H4 (cell line): ENCODE measurements around the gene HAUS8. TPM values are rescaled to one million over a fixed set of nuclear protein-coding genes. Genes with fewer than 3 reads are reported as not detected.

Experiments
- DNase-seq: peaks from one replicate; pipeline ENCODE4 v3.0.0-alpha.2; 2015; ENCODE audit warnings: low spot score
- total RNA-seq: library from RNA; depleted of rRNA; stranded (reverse); fragments of >200 nt; shearing (Covaris generic); gene quantifications from 2 replicates; pipeline ENCODE4 v1.2.3, GENCODE V29; 2014

HAUS8 gene
- total RNA-seq, 1 experiment from 2014 or later: 22.8 TPM

GRCh38 chr19:17075864-17076542 lies 751 bp upstream of the HAUS8 start:
- no peak for DNase-seq

- no peak for DNase-seq
Measured at GRCh38 chr19:17074634-17075034, 618 bp downstream of the HAUS8 start.

GRCh38 chr19:17073869-17074633 lies 1.2 kb downstream of the HAUS8 start:
- DNase-seq: no peak

- no peak for DNase-seq
Measured at GRCh38 chr19:17070912-17071311, 4.3 kb downstream of the HAUS8 start.

- DNase-seq: no peak
Measured at GRCh38 chr19:17070421-17070820, 4.8 kb downstream of the HAUS8 start.

GRCh38 chr19:17069193-17069592 lies 6.1 kb downstream of the HAUS8 start:
- DNase-seq: no peak

GRCh38 chr19:17063428-17063827 lies 11.8 kb downstream of the HAUS8 start:
- no peak for DNase-seq

- no peak for DNase-seq
Measured at GRCh38 chr19:17061691-17062090, 13.6 kb downstream of the HAUS8 start.

GRCh38 chr19:17061205-17061604 lies 14.0 kb downstream of the HAUS8 start:
- no peak for DNase-seq

GRCh38 chr19:17060802-17061201 lies 14.4 kb downstream of the HAUS8 start:
- DNase-seq: no peak

- DNase-seq: no peak
Measured at GRCh38 chr19:17058236-17058635, 17.0 kb downstream of the HAUS8 start.

GRCh38 chr19:17055636-17056035 lies 19.6 kb downstream of the HAUS8 start:
- no peak for DNase-seq

- no peak for DNase-seq
Measured at GRCh38 chr19:17054746-17055145, 20.5 kb downstream of the HAUS8 start.

GRCh38 chr19:17052439-17052838 lies 22.8 kb downstream of the HAUS8 start:
- DNase-seq: peak; percentile 43

GRCh38 chr19:17049711-17050280 lies 25.5 kb downstream of the HAUS8 start:
- DNase-seq: no peak

- DNase-seq: no peak
Measured at GRCh38 chr19:17048885-17049453, 26.3 kb downstream of the HAUS8 start.

- no peak for DNase-seq
Measured at GRCh38 chr19:17045907-17046502, 29.2 kb downstream of the HAUS8 start.

- no peak for DNase-seq
Measured at GRCh38 chr19:17043744-17044143, 31.5 kb downstream of the HAUS8 start.

GRCh38 chr19:17041976-17042375 lies 33.3 kb downstream of the HAUS8 start:
- DNase-seq: no peak

- DNase-seq: no peak
Measured at GRCh38 chr19:17037966-17038500, 37.2 kb downstream of the HAUS8 start.

GRCh38 chr19:17037184-17037583 lies 38.1 kb downstream of the HAUS8 start:
- no peak for DNase-seq

- DNase-seq: no peak
Measured at GRCh38 chr19:17036640-17037039, 38.6 kb downstream of the HAUS8 start.
